HepG2 (cell line): Measurements from ENCODE around the gene MAP3K2. TPM values are rescaled to one million over a fixed set of nuclear protein-coding genes. Genes with fewer than 3 reads are reported as not detected.

Source experiments
- AHR ChIP-seq: IDR thresholded peaks from 2 replicates; pipeline ENCODE4 v1.6.1; 2018; ENCODE audit warnings: missing genetic modification reagents, missing compliant biosample characterization
- ATF7 ChIP-seq, 2 experiments: fragments of 450-650 bp in 1 of 2; sonication (generic) in 1 of 2; formaldehyde crosslinking in 1 of 2; IDR thresholded peaks; 2 replicates each; pipeline versions ENCODE4 v1.4.0 to v1.6.1; 2016 to 2020; ENCODE audit warnings: antibody characterized with exemption in 1 of 2, mild to moderate bottlenecking in 1 of 2, missing genetic modification reagents in 1 of 2
- ELF1 ChIP-seq: sonication (generic); formaldehyde crosslinking; IDR thresholded peaks from 2 replicates; pipeline ENCODE4 v1.4.0; 2020; ENCODE audit warnings: missing genetic modification reagents
- FOXJ3 ChIP-seq: sonication (generic); formaldehyde crosslinking; IDR thresholded peaks from 2 replicates; pipeline ENCODE4 v1.4.0; 2020; ENCODE audit warnings: missing genetic modification reagents, mild to moderate bottlenecking, borderline replicate concordance
- MEIS1 ChIP-seq: sonication (generic); formaldehyde crosslinking; IDR thresholded peaks from 2 replicates; pipeline ENCODE4 v1.9.0; 2021; ENCODE audit warnings: mild to moderate bottlenecking, missing genetic modification reagents, moderate library complexity, borderline replicate concordance
- MNT ChIP-seq: fragments of 450-650 bp; IDR thresholded peaks from 2 replicates; pipeline ENCODE4 v1.6.1; 2016
- PLRG1 ChIP-seq: fragments of 450-650 bp; conservative IDR thresholded peaks from 2 replicates; pipeline ENCODE4 v1.6.1; 2016
- SP140L ChIP-seq: sonication (generic); formaldehyde crosslinking; IDR thresholded peaks from 2 replicates; pipeline ENCODE4 v1.4.0; 2020; ENCODE audit warnings: missing genetic modification reagents, borderline replicate concordance
- ZFP1 ChIP-seq: IDR thresholded peaks from 2 replicates; pipeline ENCODE4 v1.6.1; 2016
- ZNF17 ChIP-seq: sonication (generic); formaldehyde crosslinking; IDR thresholded peaks from 2 replicates; pipeline ENCODE4 v1.5.0; 2020; ENCODE audit warnings: mild to moderate bottlenecking, missing genetic modification reagents
- ZNF234 ChIP-seq: sonication (generic); formaldehyde crosslinking; conservative IDR thresholded peaks from 2 replicates; pipeline ENCODE4 v1.5.1; 2020; ENCODE audit warnings: mild to moderate bottlenecking, missing genetic modification reagents
- ZNF432 ChIP-seq: sonication (generic); formaldehyde crosslinking; IDR thresholded peaks from 2 replicates; pipeline ENCODE4 v1.5.0; 2020; ENCODE audit warnings: missing genetic modification reagents, mild to moderate bottlenecking, borderline replicate concordance
- ZNF557 ChIP-seq: sonication (generic); formaldehyde crosslinking; IDR thresholded peaks from 2 replicates; pipeline ENCODE4 v1.4.0; 2020; ENCODE audit warnings: missing genetic modification reagents
- ZNF772 ChIP-seq: sonication (generic); formaldehyde crosslinking; IDR thresholded peaks from 2 replicates; pipeline ENCODE4 v1.5.0; 2020; ENCODE audit warnings: mild to moderate bottlenecking, missing genetic modification reagents
- ZNF784 ChIP-seq: sonication (generic); formaldehyde crosslinking; IDR thresholded peaks from 2 replicates; pipeline ENCODE4 v1.5.1; 2020; ENCODE audit warnings: missing genetic modification reagents, mild to moderate bottlenecking, borderline replicate concordance
- polyA plus RNA-seq, 8 experiments: library from polyadenylated mRNA; depleted of rRNA in 3 of 8; stranded (reverse) in 7 of 8; unstranded in 1 of 8; fragments of >200 nt; fragmentation: Illumina TruSeq in 4 of 8; extraction: Trizol in 4 of 8; gene quantifications; 2 replicates each; pipeline versions ENCODE4 v1.2.1 to v1.2.3, GENCODE V29; 2011 to 2016; ENCODE audit warnings: low read depth in 4 of 8, missing spikeins in 1 of 8, mixed read lengths in 1 of 8; ENCODE audit not compliant: insufficient read depth in 1 of 8
- total RNA-seq, 5 experiments: library from RNA; depleted of rRNA; stranded (reverse); fragments of >200 nt; fragmentation: Illumina TruSeq; extraction: Trizol; gene quantifications; 2 replicates each; pipeline ENCODE4 v1.2.3, GENCODE V29; 2016; ENCODE audit warnings: low read depth in 1 of 5
- TF ChIP-seq, protein P1 (sequence below): sonication (generic); formaldehyde crosslinking; IDR thresholded peaks from 2 replicates; pipeline ENCODE4 v1.5.1; 2020; ENCODE audit warnings: mild to moderate bottlenecking, missing genetic modification reagents, moderate library complexity
- TF ChIP-seq, protein P2 (sequence below): sonication (generic); formaldehyde crosslinking; conservative IDR thresholded peaks from 2 replicates; pipeline ENCODE4 v1.8.0; 2022; ENCODE audit warnings: missing genetic modification reagents
- TF ChIP-seq, protein P3 (sequence below): sonication (generic); formaldehyde crosslinking; IDR thresholded peaks from 2 replicates; pipeline ENCODE4 v1.4.0; 2020; ENCODE audit warnings: mild to moderate bottlenecking, missing genetic modification reagents, borderline replicate concordance

MAP3K2 gene
- total and polyA plus RNA-seq, 2 of the 13 experiments (the other 11 are each of a cell fraction or from before 2014, with no cell fraction given), result 12.2 to 37.2 TPM

DNA sequence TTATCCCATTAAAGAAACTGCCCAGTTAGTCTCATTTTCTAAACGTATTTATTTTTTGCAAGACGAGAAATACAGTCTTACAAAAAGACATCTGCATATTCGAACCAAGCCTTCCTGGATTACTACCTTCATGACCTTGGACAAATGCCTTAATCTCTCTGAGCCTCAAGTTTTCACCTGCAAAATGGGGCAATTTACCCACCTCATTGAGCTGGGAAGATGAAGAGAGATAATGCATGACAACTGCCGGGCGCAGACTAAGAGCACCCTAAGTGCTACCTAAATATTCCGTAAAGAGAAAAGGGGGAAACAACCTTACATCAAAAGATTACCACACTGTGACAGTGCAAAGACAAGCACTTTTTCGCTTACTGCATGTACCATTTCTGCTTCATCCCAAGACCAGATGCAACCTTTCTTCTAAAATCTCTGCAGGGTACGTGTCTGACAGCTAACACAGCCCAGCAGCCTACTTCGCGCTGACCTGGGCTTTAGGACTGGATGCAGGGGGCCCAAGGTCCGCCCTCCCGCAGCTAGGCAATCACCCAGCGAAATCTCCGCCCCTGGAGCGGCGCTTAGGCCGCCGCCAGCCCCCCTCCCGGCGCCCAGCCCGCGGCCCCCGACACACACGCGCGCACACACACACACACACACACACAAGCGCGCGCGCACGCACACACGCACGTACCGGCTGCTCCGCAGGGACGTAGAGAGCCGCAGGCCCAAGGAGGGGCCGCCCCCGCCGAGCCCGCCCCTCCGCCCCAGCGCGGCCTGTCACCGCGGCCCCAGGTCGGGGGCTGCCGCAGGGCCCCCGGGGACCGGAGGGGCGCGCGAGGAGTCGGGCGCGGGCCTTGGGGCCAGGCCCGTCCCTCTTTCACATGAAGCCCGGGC is 766 bp downstream of the MAP3K2 start (continued):
- TF ChIP-seq, protein P1, sequence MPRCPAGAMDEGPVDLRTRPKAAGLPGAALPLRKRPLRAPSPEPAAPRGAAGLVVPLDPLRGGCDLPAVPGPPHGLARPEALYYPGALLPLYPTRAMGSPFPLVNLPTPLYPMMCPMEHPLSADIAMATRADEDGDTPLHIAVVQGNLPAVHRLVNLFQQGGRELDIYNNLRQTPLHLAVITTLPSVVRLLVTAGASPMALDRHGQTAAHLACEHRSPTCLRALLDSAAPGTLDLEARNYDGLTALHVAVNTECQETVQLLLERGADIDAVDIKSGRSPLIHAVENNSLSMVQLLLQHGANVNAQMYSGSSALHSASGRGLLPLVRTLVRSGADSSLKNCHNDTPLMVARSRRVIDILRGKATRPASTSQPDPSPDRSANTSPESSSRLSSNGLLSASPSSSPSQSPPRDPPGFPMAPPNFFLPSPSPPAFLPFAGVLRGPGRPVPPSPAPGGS (CRISPR knock-in tag), result peak; percentile 55; the same call in 1 of the 2 replicates
- TF ChIP-seq AHR (CRISPR knock-in tag), result no peak
- TF ChIP-seq ZNF234 (CRISPR knock-in tag), result 0 out of 2 replicates have a peak, but pooled peaks have one; percentile 18
- no peak for TF ChIP-seq ZNF432 (CRISPR knock-in tag)
- 0 out of 2 replicates have a peak, but pooled peaks have one; percentile 49 for TF ChIP-seq ZFP1 (CRISPR knock-in tag)
- TF ChIP-seq ZNF784 (CRISPR knock-in tag), result no peak
- peak; percentile 92; the same call in 1 of the 2 replicates for TF ChIP-seq SP140L
- no peak for TF ChIP-seq FOXJ3
- TF ChIP-seq ATF7 (IDR thresholded peaks at IDR 0.05), result no peak
- 0 out of 2 replicates have a peak, but pooled peaks have one; percentile 39 for TF ChIP-seq ATF7 (CRISPR knock-in tag; IDR thresholded peaks at IDR 0.05)
- TF ChIP-seq PLRG1, result no peak
- TF ChIP-seq MNT, result peak; percentile 16; the same call in 1 of the 2 replicates
- TF ChIP-seq ELF1, result peak; percentile 49; the same call in 1 of the 2 replicates
- TF ChIP-seq, protein P2, sequence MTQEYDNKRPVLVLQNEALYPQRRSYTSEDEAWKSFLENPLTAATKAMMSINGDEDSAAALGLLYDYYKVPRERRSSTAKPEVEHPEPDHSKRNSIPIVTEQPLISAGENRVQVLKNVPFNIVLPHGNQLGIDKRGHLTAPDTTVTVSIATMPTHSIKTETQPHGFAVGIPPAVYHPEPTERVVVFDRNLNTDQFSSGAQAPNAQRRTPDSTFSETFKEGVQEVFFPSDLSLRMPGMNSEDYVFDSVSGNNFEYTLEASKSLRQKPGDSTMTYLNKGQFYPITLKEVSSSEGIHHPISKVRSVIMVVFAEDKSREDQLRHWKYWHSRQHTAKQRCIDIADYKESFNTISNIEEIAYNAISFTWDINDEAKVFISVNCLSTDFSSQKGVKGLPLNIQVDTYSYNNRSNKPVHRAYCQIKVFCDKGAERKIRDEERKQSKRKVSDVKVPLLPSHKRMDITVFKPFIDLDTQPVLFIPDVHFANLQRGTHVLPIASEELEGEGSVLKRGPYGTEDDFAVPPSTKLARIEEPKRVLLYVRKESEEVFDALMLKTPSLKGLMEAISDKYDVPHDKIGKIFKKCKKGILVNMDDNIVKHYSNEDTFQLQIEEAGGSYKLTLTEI (CRISPR knock-in tag), result no peak
- TF ChIP-seq, protein P3, sequence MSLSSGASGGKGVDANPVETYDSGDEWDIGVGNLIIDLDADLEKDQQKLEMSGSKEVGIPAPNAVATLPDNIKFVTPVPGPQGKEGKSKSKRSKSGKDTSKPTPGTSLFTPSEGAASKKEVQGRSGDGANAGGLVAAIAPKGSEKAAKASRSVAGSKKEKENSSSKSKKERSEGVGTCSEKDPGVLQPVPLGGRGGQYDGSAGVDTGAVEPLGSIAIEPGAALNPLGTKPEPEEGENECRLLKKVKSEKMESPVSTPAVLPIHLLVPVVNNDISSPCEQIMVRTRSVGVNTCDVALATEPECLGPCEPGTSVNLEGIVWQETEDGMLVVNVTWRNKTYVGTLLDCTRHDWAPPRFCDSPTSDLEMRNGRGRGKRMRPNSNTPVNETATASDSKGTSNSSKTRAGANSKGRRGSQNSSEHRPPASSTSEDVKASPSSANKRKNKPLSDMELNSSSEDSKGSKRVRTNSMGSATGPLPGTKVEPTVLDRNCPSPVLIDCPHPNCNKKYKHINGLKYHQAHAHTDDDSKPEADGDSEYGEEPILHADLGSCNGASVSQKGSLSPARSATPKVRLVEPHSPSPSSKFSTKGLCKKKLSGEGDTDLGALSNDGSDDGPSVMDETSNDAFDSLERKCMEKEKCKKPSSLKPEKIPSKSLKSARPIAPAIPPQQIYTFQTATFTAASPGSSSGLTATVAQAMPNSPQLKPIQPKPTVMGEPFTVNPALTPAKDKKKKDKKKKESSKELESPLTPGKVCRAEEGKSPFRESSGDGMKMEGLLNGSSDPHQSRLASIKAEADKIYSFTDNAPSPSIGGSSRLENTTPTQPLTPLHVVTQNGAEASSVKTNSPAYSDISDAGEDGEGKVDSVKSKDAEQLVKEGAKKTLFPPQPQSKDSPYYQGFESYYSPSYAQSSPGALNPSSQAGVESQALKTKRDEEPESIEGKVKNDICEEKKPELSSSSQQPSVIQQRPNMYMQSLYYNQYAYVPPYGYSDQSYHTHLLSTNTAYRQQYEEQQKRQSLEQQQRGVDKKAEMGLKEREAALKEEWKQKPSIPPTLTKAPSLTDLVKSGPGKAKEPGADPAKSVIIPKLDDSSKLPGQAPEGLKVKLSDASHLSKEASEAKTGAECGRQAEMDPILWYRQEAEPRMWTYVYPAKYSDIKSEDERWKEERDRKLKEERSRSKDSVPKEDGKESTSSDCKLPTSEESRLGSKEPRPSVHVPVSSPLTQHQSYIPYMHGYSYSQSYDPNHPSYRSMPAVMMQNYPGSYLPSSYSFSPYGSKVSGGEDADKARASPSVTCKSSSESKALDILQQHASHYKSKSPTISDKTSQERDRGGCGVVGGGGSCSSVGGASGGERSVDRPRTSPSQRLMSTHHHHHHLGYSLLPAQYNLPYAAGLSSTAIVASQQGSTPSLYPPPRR (CRISPR knock-in tag), result no peak
- TF ChIP-seq ZNF557 (CRISPR knock-in tag), result no peak
- TF ChIP-seq ZNF17 (CRISPR knock-in tag), result no peak
- TF ChIP-seq ZNF772 (CRISPR knock-in tag), result peak; percentile 48
- TF ChIP-seq MEIS1 (CRISPR knock-in tag), result no peak; the same call in 1 of the 2 replicates
